Brain pericyte (primary cell): ENCODE measurements around the gene CABYR.

Experiments used
- DNase-seq: peaks from one replicate; pipeline ENCODE4 v3.0.0-alpha.2; 2012; ENCODE audit warnings: low read depth, low spot score

The CABYR gene

DNA sequence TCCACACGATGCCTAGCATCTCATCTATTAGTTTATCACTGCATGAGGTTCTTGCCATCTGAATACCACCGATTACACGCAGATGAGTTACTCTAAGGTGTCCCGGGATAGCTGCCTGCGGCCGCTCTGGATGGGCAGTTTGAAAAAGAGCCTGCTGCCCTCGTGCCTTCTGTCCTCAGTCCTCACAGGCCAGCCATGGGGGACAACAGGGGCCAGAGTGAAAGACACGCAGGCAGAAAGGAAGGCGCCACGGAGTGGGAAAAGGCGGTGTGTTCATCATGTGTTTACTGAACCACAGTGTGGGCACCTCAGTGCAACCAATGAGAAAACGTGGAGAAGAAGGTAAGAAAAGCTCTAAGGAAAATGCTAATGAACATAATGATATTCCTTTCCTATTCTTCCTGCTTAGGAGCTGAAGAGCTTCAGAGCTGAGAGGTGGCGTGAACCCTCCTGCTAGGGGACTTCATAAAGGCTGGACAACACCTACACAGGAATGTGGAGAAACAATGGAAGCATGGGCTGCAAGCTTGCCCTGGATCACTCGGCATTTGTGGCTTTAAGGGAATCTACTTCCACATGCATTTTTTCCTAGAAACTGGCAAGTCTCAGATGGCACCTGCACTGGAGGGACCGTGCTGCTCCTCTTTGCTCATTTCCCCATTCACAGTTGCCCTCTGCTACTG is 50.9 kb downstream of the CABYR start:
- no peak for DNase-seq

GRCh38 chr18:24190590-24190989 is 51.7 kb downstream of the CABYR start:
- no peak for DNase-seq

DNA sequence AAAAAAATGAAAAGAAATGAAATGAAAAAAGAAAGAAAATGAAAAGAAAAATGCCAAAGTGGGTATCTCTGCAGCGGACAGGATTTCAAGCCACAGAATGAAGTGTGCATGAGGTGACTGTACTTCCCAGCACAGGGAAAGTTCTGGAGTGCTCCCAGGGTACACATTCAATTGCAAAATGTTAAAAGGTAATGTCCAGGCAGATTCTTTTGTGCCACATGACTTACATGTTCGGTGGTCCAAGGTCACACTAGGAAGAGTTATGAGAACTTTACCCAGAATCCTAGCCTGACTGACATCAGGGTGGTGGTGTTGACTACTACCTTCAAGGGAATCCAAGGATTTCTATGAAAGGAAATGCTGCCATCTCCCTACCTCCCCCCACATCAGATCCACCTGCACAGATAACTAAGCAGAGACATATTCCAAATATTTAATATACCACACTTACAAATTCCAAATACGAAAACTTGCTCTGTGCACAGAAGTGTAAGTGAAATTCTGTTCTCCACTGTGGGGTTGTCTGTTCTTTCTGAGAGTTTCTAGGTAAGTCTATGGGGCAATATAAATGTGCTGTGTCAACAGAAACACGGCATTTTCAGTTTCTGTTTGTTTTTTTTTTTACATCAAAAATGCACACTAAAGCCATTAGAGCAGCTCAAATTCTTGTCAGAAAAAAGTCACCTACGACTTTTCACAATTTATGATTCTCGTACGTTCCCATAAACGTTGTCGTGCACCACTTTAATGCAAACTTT is 56.6 kb downstream of the CABYR start:
- DNase-seq = no peak

GRCh38 chr18:24196764-24197163 is 57.9 kb downstream of the CABYR start:
- no peak for DNase-seq

DNA sequence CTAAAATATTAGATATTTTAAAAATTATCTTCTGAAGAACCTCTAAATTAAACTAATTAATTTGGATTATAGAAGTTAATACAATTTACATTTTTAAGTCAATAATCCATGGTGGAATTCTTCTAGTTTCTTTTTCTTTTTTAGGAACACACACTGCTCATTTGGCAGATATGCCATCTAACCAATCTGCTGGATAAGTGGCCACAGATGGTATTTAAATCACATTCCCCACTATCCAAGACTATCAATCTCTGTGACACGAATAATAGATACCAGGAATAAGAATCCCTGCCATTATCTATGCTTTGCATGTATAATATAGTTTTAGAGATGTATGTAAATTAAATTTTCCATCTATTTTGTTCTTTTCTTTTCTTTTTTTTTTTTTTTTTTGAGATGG is 58.5 kb downstream of the CABYR start:
- DNase-seq = no peak

DNA sequence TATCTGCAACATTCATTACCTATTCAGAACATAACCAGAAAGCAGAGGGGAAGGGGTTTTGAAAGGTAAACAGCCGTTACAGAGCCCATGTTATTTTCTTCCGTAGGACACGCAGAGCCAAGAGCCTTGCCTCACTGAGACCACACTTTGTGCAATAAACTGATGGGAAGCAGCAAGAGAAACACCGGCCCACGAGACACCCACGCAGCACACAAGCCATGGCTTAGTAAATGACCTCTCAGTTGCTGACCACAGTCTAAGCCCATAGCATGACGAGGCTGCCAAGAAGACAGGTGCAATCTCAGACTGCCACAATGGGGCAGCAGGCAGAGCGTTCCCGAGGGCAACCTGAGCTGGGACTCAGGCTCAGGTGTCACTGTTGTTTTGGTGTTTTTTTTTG is 59.6 kb downstream of the CABYR start:
- no peak for DNase-seq

- no peak for DNase-seq
Measured at GRCh38 chr18:24199372-24199962, 60.6 kb downstream of the CABYR start.

GRCh38 chr18:24200494-24201290 is 61.8 kb downstream of the CABYR start:
- no peak for DNase-seq

DNA sequence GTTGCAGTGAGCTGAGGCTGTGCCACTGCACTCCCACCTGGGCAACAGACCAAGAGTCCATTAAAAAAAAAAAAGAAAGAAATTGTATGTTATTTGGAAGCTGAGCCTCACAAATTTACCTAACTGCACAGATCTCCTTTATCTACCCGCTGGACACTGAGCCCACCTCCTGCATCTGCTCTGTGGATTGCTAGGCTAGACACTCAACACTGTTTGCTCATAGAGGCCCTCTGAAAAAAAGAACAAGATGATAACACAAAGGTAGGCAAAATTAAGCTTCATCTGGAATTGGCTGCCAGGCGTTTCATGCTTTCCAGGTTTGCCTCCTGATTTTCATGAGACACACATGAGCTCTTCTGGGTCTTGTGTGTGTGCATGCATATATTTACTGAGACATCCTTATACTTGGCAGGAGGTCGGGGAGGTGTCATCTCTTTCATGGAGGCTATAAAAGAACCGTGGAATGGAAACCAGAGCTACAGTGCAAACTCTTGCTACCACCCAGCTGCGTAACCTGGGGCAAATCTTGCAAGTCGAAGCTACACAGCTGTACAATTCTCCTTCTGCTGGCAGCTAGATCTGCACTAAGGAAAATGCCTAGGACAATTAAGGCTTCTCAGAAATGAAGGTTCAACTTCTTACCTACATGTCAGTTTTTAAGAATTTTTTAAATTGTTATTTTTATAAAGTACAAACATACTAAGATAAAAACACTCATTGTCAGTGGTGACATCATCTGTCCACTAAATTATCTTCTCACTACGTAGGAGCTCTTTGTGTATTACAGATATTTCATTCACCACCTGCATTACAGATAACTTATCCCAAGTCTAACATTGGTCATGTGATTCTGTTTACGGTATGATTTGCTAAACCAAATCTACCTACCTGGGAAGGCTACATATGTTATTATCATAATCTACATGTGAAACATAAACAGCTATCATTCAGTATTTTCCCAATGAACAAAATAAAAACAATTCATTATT is 63.1 kb downstream of the CABYR start:
- no peak for DNase-seq

- DNase-seq = no peak
Measured at GRCh38 chr18:24204904-24205303, 66.0 kb downstream of the CABYR start.

GRCh38 chr18:24208270-24209035 is 69.6 kb downstream of the CABYR start:
- DNase-seq = no peak

DNA sequence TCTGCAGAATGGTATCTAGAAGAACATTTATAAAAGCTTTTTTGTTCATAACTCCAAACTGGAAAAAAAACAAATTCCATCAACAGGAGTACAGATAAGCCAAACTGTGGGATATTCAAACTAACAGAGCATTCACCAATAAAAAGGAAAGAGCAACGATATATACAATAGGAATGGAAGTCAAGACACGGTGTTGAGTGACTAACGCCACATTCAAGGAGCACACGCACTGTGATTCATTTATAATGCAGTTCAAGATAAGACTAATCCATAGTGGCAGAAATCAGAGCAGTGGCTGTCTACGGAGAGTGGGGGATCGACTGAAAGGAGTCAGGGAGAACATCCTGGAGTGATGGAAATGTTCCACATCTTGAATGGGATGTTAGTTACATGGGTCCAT is 70.7 kb downstream of the CABYR start:
- DNase-seq = no peak
